Stimulated activated CD8-positive, alpha-beta memory T cell treated with anti-CD3 and anti-CD28 coated beads, Interleukin-15, amount 100 ng/mL, for 4 hours (primary cell): Measurements from ENCODE around the gene CTSF.

Source experiments
- DNase-seq, 2 donors: peaks; one replicate each; pipeline ENCODE4 v3.0.0-alpha.2; 2020; ENCODE audit warnings: low read depth in 2 of 2

CTSF gene

DNA sequence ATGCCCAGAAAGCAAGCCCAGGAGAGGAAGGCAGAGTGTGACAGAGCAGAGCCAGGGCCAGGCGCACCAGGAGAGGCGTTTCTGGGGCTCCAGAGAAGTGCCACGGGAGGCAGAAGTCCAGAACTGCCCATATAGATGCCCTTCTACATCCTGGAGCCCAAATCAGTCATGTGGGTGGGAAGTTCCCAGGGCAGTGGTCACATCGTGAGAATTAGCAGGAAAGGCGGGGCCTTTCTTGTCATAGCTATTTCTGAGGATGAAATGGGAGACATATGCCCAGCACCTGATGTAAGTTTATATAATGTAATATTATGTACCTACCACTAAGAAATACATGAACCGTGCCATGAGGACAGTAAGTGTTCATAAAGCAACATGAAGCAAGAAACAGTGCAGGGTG is 35.6 kb downstream of the CTSF start:
- no peak for DNase-seq

DNA sequence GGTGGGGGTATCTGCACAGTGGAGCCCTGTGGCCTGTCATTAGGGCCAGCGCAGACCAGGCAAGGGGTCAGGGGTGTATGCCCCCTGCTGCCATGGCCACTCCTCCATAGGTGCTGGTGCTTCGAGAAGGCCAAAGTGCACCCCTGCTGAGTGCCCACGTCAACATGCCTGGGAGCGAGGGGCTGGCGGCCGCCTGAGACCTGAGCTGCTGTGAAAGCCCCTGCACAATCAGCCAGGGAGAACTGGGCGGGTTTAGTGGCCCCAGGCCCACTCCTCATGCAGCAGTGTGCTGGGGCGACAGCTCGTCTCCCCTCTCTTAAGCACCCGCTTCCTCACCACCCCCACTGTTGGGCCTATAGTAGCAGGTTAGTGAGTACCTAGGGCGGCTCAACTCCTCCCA is 36.6 kb downstream of the CTSF start:
- no peak for DNase-seq

DNA sequence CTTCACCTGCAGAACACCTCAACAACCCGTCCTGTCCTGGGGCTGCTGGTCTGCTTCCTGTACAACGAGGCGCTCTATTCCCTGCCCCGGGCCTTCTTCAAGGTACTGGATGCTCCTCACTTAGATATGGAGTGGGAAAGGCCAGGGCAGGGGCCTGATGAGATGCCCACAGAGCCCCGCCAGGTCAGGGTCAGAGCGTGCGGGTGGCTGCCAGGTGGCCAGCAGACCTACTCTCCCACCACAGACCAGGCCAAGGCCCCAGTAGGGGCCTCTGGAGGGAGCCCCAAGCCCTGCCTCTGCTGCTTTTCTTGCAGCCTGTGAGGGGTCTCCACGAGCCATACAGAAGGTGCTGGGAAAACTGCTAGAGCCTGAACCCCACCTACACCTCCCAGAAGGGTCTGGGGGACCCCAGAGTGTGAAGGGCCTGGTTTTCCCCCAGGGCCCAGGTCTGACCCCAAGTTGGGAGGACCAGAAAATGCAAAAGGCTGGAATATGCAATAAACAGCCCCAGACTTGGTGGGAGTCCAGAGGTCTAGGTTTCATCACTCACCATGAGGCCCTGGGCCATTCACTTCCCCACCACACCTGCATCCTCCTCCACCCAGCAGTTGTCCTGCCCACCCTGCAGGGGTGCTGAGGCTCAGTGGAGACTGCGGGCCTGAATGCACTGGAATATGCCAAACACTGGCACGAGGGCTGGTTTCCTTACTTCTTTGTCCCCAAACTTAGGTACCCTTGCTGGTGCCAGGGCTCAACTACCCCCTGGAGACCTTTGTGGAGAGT is 37.3 kb downstream of the CTSF start:
- DNase-seq = no peak

DNA sequence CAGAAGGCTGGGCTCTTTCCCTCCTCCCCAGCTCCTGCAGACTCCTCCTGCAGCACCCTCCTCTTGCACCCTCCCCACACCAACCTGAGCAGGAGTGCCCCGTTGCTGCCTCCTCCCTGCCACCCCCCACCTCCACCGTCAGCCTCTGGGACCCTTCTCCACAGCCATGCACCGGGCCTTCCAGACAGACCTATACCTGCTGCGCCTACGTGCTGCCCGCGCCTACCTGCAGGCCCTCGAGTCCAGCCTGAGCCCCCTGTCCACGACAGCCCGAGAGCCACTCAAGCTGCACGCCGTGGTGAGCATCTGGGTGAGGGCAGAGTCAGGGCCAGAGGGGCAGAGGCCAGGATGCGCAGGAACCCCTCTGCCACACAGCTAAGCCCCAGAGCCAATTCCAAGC is 38.8 kb downstream of the CTSF start:
- no peak for DNase-seq

DNA sequence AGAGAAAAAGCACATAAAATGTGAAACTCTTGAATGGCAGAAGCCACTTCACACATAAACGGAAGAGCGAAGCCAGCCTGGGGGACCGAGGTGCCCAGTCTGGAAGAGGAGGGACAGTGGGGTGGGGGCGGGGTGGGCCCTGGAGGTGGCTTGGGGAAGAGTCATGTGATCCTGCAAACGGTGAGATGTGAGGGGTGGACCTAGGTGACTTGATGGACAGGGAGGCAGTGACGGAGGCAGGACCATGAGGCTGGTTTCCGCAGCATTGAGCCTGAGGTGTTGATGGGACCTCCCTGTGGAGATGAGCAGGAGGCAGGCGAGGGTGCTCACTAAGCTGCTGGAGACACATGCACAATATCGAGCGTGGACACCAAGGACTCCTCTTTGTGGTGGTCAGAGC is 39.3 kb downstream of the CTSF start:
- DNase-seq = no peak

DNA sequence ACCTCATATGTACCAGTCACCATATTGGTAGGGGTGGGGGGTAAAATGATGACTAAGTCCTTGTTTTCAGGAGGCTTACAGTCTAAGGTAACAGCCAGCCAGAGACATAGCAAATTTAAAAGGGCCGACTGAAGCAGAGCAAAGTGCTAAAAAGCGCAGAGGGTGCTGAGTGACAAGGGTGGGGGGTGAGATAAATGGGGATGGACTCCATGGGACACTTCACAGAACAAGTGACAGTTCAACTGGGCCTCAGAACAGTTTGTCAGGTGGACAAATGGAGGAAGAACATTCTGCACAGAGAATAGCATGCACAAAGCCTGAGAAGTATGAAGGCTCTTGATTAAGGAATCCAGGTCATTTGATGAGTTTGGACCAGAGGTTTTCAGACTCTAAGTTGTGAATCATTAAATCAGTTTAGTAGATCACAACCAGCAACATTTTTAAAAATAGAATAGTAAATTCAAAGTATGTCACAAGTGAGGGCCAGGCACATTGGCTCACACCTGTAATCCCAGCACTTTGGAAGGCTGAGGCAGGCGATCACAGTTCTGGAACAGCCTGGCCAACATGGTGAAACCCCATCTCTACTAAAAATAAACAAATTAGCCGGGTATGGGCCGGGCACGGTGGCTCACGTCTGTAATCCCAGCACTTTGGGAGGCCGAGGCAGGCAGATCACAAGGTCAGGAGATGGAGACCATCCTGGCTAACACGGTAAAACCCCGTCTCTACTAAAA is 43.9 kb downstream of the CTSF start:
- no peak for DNase-seq

DNA sequence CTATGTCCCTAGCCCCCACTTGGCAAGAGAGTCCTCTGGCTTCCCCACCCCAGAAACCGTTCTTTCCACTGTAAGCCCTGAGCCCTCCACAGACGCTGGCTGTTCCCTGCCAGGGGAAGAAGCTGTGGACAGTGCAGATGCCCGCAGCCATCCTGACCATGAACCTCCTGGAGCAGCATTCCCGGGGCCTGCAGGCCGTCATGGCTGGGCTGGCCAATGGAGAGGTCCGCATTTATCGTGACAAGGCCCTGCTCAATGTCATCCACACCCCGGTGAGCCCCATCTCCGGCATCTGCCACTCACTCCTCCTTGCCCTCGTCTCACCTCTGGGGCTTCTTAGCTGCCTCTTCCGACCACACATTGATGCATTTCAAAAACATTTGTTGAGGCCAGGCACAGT is 44.8 kb downstream of the CTSF start:
- no peak for DNase-seq
